Transverse colon (tissue), 4 donors: ENCODE results near the gene PDE6H.

Experiments used
- POLR2AphosphoS5 ChIP-seq, 3 donors: sonication (generic); formaldehyde crosslinking; IDR thresholded peaks; one replicate each; pipeline ENCODE4 v1.6.1; 2016; ENCODE audit warnings: antibody characterized with exemption in 3 of 3
- TF ChIP-seq, protein P1 (sequence below), 5 experiments: fragments of 200-600 bp in 3 of 5; fragments of 450-650 bp in 2 of 5; sonication (generic) in 3 of 5; IDR thresholded peaks; 1 replicate in 2 of 5; 2 replicates in 3 of 5; pipeline ENCODE4 v1.5.1; 2016 to 2017; ENCODE audit warnings: antibody characterized with exemption in 5 of 5, inconsistent platforms in 3 of 5, mild to moderate bottlenecking in 2 of 5, moderate library complexity in 1 of 5

GRCh38 chr12:14931359-14931758, 41.5 kb upstream of the PDE6H start:
- no peak for TF ChIP-seq POLR2AphosphoS5 (IDR thresholded peaks at IDR 0.05)
- TF ChIP-seq, protein P1, sequence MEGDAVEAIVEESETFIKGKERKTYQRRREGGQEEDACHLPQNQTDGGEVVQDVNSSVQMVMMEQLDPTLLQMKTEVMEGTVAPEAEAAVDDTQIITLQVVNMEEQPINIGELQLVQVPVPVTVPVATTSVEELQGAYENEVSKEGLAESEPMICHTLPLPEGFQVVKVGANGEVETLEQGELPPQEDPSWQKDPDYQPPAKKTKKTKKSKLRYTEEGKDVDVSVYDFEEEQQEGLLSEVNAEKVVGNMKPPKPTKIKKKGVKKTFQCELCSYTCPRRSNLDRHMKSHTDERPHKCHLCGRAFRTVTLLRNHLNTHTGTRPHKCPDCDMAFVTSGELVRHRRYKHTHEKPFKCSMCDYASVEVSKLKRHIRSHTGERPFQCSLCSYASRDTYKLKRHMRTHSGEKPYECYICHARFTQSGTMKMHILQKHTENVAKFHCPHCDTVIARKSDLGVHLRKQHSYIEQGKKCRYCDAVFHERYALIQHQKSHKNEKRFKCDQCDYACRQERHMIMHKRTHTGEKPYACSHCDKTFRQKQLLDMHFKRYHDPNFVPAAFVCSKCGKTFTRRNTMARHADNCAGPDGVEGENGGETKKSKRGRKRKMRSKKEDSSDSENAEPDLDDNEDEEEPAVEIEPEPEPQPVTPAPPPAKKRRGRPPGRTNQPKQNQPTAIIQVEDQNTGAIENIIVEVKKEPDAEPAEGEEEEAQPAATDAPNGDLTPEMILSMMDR (IDR thresholded peaks at IDR 0.05) = no peak
